ENCODE results near the gene CDH4. TPM values are rescaled to one million over a fixed set of nuclear protein-coding genes. Genes with fewer than 3 reads are reported as not detected.

The CDH4 gene
- total and polyA plus RNA-seq, 7 donors: under 0.01 to 0.06 TPM; not detected in 5

DNA sequence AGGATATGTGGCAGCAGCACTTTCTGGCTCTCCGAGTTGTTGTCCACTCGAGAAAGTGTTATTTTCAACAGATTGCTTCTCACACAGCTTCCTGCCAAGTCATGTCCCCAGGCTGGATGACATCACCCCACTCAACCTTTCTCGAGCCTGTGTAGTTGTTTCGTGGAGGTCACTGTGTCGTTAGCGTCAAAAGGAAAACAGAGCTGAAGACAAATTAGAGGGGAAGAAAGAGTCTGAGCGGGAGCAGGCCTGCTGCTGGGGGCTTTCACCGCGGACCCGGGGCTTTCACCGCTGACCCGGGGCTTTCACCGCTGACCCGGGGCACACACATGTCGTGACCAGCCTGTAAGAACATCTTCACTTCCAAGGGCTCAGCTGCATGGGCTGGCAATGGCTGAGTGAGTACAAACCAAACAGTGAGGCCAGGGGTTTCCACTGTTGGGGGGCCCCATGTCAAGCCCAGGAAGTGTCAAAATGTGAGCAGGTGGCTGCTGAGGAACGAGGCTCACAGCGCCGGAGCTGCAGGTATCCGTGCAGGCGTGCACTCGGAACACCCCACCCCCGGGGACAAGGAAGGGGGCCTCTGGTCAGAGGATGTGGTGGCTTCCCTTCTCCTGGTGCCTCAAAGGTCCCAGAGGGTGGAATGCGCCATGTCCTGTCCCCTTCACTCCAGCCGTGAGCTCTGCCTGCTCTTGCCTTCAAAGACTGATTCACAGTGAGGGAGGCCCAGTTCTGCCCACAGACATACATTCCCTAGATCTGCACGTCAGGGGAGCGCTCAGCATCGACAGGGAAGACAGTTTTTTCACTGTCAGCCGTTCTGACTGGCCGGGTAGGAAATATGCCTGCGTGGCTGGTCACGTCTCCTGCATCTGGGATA is 447.7 kb downstream of the CDH4 start:
- no peaks in the 10 kb centered on the region for H3K9me3 ChIP-seq
- intact Hi-C loops (cut with DNase I): no loop called here
- peaks cover 0 to 23% (median 0%) of the 10 kb centered on the region in 3 donors for H3K27me3 ChIP-seq
- H3K4me1 ChIP-seq: no peaks in the 10 kb centered on the region
- no peak for TF ChIP-seq POLR2A (IDR thresholded peaks at IDR 0.05)
- no peak for TF ChIP-seq CTCF (IDR thresholded peaks at IDR 0.05)
- no peak for TF ChIP-seq EP300 (IDR thresholded peaks at IDR 0.05)
- no peak for TF ChIP-seq POLR2AphosphoS5 (IDR thresholded peaks at IDR 0.05)
- H3K36me3 ChIP-seq: no peaks in the 10 kb centered on the region
- no peak overlapping the region for H3K4me3 ChIP-seq
- DNase-seq: no peak
- H3K27ac ChIP-seq: no peak overlapping the region
- WGBS, 2 donors: 78 to 79% methylated on average over 31 of the region's 31 CpGs

GRCh38 chr20:61700595-61701140 is 448.6 kb downstream of the CDH4 start:
- Histone ChIP-seq H3K36me3 (no peaks in the 10 kb centered on the region), H3K27me3 (peaks cover 0 to 23% (median 0%) of the 10 kb centered on the region in 3 donors), H3K4me3 (no peak overlapping the region), H3K4me1 (no peaks in the 10 kb centered on the region), H3K27ac (no peak overlapping the region), H3K9me3 (no peaks in the 10 kb centered on the region)
- intact Hi-C loops (cut with DNase I): no loop called here
- WGBS, 2 donors: 94 to 96% methylated on average over 24 of the region's 24 CpGs
- TF ChIP-seq POLR2AphosphoS5 (IDR thresholded peaks at IDR 0.05): no peak
- no peak for TF ChIP-seq POLR2A (IDR thresholded peaks at IDR 0.05)
- no peak for TF ChIP-seq EP300 (IDR thresholded peaks at IDR 0.05)
- no peak for TF ChIP-seq CTCF (IDR thresholded peaks at IDR 0.05)
- DNase-seq: no peak

- H3K4me3 ChIP-seq: no peak overlapping the region
- H3K36me3 ChIP-seq: no peaks in the 10 kb centered on the region
- no peak overlapping the region for H3K27ac ChIP-seq
- DNase-seq: no peak
- no peaks in the 10 kb centered on the region for H3K9me3 ChIP-seq
- 90 to 92% methylated on average over 14 of the region's 14 CpGs for WGBS, 2 donors
- H3K27me3 ChIP-seq: peaks cover 0 to 24% (median 0%) of the 10 kb centered on the region in 3 donors
- no peaks in the 10 kb centered on the region for H3K4me1 ChIP-seq
- TF ChIP-seq CTCF (IDR thresholded peaks at IDR 0.05): no peak
- no peak for TF ChIP-seq POLR2AphosphoS5 (IDR thresholded peaks at IDR 0.05)
- TF ChIP-seq POLR2A (IDR thresholded peaks at IDR 0.05): no peak
- TF ChIP-seq EP300 (IDR thresholded peaks at IDR 0.05): no peak
- intact Hi-C loops (cut with DNase I): no loop called here
Observed at GRCh38 chr20:61701401-61701800, 449.3 kb downstream of the CDH4 start.

DNA sequence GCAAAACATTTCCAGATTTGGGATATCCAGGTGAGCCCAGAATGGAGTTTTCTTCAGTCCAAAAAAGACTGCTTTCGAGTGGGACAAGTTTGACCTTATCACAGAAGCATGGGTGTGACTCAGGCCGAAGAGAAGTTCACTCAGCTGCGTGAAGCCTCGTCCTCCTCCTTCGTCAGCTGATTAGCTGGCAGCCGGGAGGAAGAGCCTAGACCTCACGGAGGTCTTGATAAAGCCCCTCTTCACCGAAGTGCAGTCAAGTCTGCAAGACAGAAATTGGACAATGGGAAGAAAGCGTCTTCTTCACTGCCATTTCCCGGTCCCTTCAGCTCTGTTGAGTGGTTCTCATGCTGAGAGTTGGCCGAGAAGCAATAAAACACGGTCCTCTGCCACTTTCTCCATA is 449.7 kb downstream of the CDH4 start:
- H3K9me3 ChIP-seq: no peaks in the 10 kb centered on the region
- no peaks in the 10 kb centered on the region for H3K36me3 ChIP-seq
- H3K27me3 ChIP-seq: peaks cover 0 to 26% (median 0%) of the 10 kb centered on the region in 3 donors
- no peak overlapping the region for H3K4me3 ChIP-seq
- no peaks in the 10 kb centered on the region for H3K4me1 ChIP-seq
- no peak overlapping the region for H3K27ac ChIP-seq
- intact Hi-C loops (cut with DNase I): no loop called here
- TF ChIP-seq POLR2A (IDR thresholded peaks at IDR 0.05): no peak
- no peak for TF ChIP-seq CTCF (IDR thresholded peaks at IDR 0.05)
- no peak for TF ChIP-seq EP300 (IDR thresholded peaks at IDR 0.05)
- TF ChIP-seq POLR2AphosphoS5 (IDR thresholded peaks at IDR 0.05): no peak
- WGBS, 2 donors: 84 to 85% methylated on average over 12 of the region's 12 CpGs
- no peak for DNase-seq

Data from sigmoid colon (tissue), 7 donors.